KOPT-K1 (cell line): ENCODE measurements around the gene CHAC1.

Experiments
- H3K27ac ChIP-seq: fragments of 200-600 bp; sonication (generic); 2 replicates; pipeline ENCODE4 v1.5.1; 2016; ENCODE audit warnings: antibody characterized with exemption, mild to moderate bottlenecking, low read depth, low read length; ENCODE audit not compliant: poor library complexity, severe bottlenecking
- H3K36me3 ChIP-seq: fragments of 200-600 bp; sonication (generic); 2 replicates; pipeline ENCODE4 v1.5.1; 2017; ENCODE audit warnings: antibody characterized with exemption, mild to moderate bottlenecking, low read length, moderate library complexity; ENCODE audit not compliant: insufficient read depth
- H3K9me3 ChIP-seq: fragments of 200-600 bp; sonication (generic); 2 replicates; pipeline ENCODE4 v1.5.1; 2017; ENCODE audit warnings: antibody characterized with exemption, low read length, mild to moderate bottlenecking; ENCODE audit not compliant: insufficient read depth, poor library complexity, severe bottlenecking

Gene CHAC1

GRCh38 chr15:40917585-40917984, 35.7 kb upstream of the CHAC1 start:
- Histone ChIP-seq H3K9me3 (no peaks in the 10 kb centered on the region), H3K36me3 (no peaks in the 10 kb centered on the region), H3K27ac (no peak overlapping the region)

GRCh38 chr15:40918146-40918798, 35.0 kb upstream of the CHAC1 start:
- Histone ChIP-seq H3K9me3 (no peaks in the 10 kb centered on the region), H3K27ac (no peak overlapping the region), H3K36me3 (no peaks in the 10 kb centered on the region)

GRCh38 chr15:40918799-40919392, 34.4 kb upstream of the CHAC1 start:
- no peaks in the 10 kb centered on the region for H3K36me3 ChIP-seq
- no peak overlapping the region for H3K27ac ChIP-seq
- no peaks in the 10 kb centered on the region for H3K9me3 ChIP-seq

GRCh38 chr15:40921949-40922607, 31.2 kb upstream of the CHAC1 start:
- Histone ChIP-seq H3K36me3 (no peaks in the 10 kb centered on the region), H3K27ac (no peak overlapping the region), H3K9me3 (no peaks in the 10 kb centered on the region)

GRCh38 chr15:40922608-40923005, 30.7 kb upstream of the CHAC1 start:
- Histone ChIP-seq H3K27ac (no peak overlapping the region), H3K36me3 (no peaks in the 10 kb centered on the region), H3K9me3 (no peaks in the 10 kb centered on the region)

- Histone ChIP-seq H3K27ac (no peak overlapping the region), H3K36me3 (no peaks in the 10 kb centered on the region), H3K9me3 (no peaks in the 10 kb centered on the region)
Observed at GRCh38 chr15:40923551-40923950, 29.7 kb upstream of the CHAC1 start.

- Histone ChIP-seq H3K36me3 (no peaks in the 10 kb centered on the region), H3K9me3 (no peaks in the 10 kb centered on the region), H3K27ac (no peak overlapping the region)
Observed at GRCh38 chr15:40925495-40925862, 27.8 kb upstream of the CHAC1 start.

GRCh38 chr15:40925863-40926658, 27.2 kb upstream of the CHAC1 start:
- Histone ChIP-seq H3K9me3 (no peaks in the 10 kb centered on the region), H3K27ac (no peak overlapping the region), H3K36me3 (no peaks in the 10 kb centered on the region)

- H3K9me3 ChIP-seq, result no peaks in the 10 kb centered on the region
- H3K36me3 ChIP-seq, result no peaks in the 10 kb centered on the region
- H3K27ac ChIP-seq, result no peak overlapping the region
Observed at GRCh38 chr15:40926659-40927494, 26.4 kb upstream of the CHAC1 start.

- no peaks in the 10 kb centered on the region for H3K9me3 ChIP-seq
- H3K27ac ChIP-seq, result no peak overlapping the region
- no peaks in the 10 kb centered on the region for H3K36me3 ChIP-seq
Observed at GRCh38 chr15:40927495-40927872, 25.8 kb upstream of the CHAC1 start.

- Histone ChIP-seq H3K36me3 (no peaks in the 10 kb centered on the region), H3K27ac (no peak overlapping the region), H3K9me3 (no peaks in the 10 kb centered on the region)
Observed at GRCh38 chr15:40927873-40928806, 25.1 kb upstream of the CHAC1 start.

- no peaks in the 10 kb centered on the region for H3K36me3 ChIP-seq
- no peak within 1 kb of the TSS for H3K27ac ChIP-seq
- H3K9me3 ChIP-seq, result no peaks in the 10 kb centered on the region
Observed at GRCh38 chr15:40928821-40929659, 24.2 kb upstream of the CHAC1 start, which contains the start of gene DLL4. Gene DLL4, plus strand, starts transcription at chr15:40929340. Its CDS starts 329 bp downstream, at chr15:40929669.
